Measurements from ENCODE around the gene RPS6KA3. TPM values are rescaled to one million over a fixed set of nuclear protein-coding genes. Genes with fewer than 3 reads are reported as not detected.

Gene RPS6KA3
- total and polyA plus RNA-seq, 2 of the 8 experiments (the other 6 are each of a cell fraction or from before 2014, with no cell fraction given): 7.1 to 13.0 TPM

GRCh38 chrX:20266810-20267606 lies at the start of gene RPS6KA3 (continued):
- no peak for TF ChIP-seq CTBP2 (IDR thresholded peaks at IDR 0.05; ENCODE audit: borderline replicate concordance, insufficient read depth, insufficient read length, low read length)
- TF ChIP-seq SIN3A (conservative IDR thresholded peaks at IDR 0.05 in 1 of 2, IDR thresholded peaks at IDR 0.05 in 1 of 2; ENCODE audit: low read depth in 1 of 2, low read length in 2 of 2): no peak; a peak in 1 of 4 replicates
- peak; percentile 27; the same call in 1 of the 2 replicates for TF ChIP-seq RBBP5 (IDR thresholded peaks at IDR 0.05; ENCODE audit: borderline replicate concordance, low read depth, low read length)
- TF ChIP-seq KDM4A (IDR thresholded peaks at IDR 0.05; ENCODE audit: low read depth, low read length, severe bottlenecking): peak; percentile 60
- no peak for TF ChIP-seq SAP30 (IDR thresholded peaks at IDR 0.05; ENCODE audit: insufficient read depth, insufficient replicate concordance, low read length)
- no peak for TF ChIP-seq NRF1 (IDR thresholded peaks at IDR 0.05; ENCODE audit: low read depth, low read length)
- no peak for TF ChIP-seq MAFK (IDR thresholded peaks at IDR 0.05; ENCODE audit: low read depth, low read length)
- no peak; the same call in 1 of the 2 replicates for TF ChIP-seq MAX (IDR thresholded peaks at IDR 0.05)
- TF ChIP-seq RXRA (IDR thresholded peaks at IDR 0.05; ENCODE audit: insufficient read depth, low read depth, low read length): no peak
- no peak for TF ChIP-seq SIRT6 (IDR thresholded peaks at IDR 0.05; ENCODE audit: low read length)
- peak; percentile 21; the same call in 1 of the 2 replicates for TF ChIP-seq POLR2AphosphoS5 (IDR thresholded peaks at IDR 0.05; ENCODE audit: low read depth, low read length)
- TF ChIP-seq GABPA (IDR thresholded peaks at IDR 0.05; ENCODE audit: borderline replicate concordance, insufficient read depth, low read length): no peak
- no peak for TF ChIP-seq RAD21 (IDR thresholded peaks at IDR 0.05 in 1 of 2, conservative IDR thresholded peaks at IDR 0.05 in 1 of 2; ENCODE audit: low read depth in 2 of 2, low read length in 2 of 2)
- TF ChIP-seq CREB1 (IDR thresholded peaks at IDR 0.05): no peak
- TF ChIP-seq TCF12 (IDR thresholded peaks at IDR 0.05; ENCODE audit: low read depth, low read length): no peak
- no peak for TF ChIP-seq RNF2 (IDR thresholded peaks at IDR 0.05; ENCODE audit: borderline replicate concordance, low read depth, low read length, missing control alignments, poor library complexity, severe bottlenecking)
- peak in 1 of 2 experiments; percentile 55; a peak in 2 of 3 replicates for TF ChIP-seq POLR2A (IDR thresholded peaks at IDR 0.05; ENCODE audit: control extremely low read depth in 1 of 2, low read depth in 2 of 2, low read length in 2 of 2)
- TF ChIP-seq TAF1 (IDR thresholded peaks at IDR 0.05; ENCODE audit: low read depth, low read length): peak; percentile 61
- no peak for TF ChIP-seq RFX5 (IDR thresholded peaks at IDR 0.05; ENCODE audit: borderline replicate concordance, low read depth, low read length)
- no peak for TF ChIP-seq CEBPB (IDR thresholded peaks at IDR 0.05; ENCODE audit: low read depth, low read length)
- TF ChIP-seq SRF (IDR thresholded peaks at IDR 0.05; ENCODE audit: low read depth, low read length): no peak
- peak in 1 of 2 experiments; percentile 11; a peak in 1 of 3 replicates for TF ChIP-seq EP300 (IDR thresholded peaks at IDR 0.05; ENCODE audit: borderline replicate concordance in 1 of 2, low read depth in 2 of 2, low read length in 2 of 2)
- TF ChIP-seq NANOG (IDR thresholded peaks at IDR 0.05; ENCODE audit: insufficient read depth, low read depth, low read length, poor library complexity, severe bottlenecking): no peak
